NCI-H446 treated with DMSO at 0.1 percent for 48 hours (cell line): ENCODE measurements around the gene CTDP1.
"Not testable (repeated sequence)": the region's sequence is repeated elsewhere in the genome, so short reads cannot be mapped to it uniquely, and the experiment has no call there.

Experiments
- DNase-seq: peaks from one replicate; lab custom pipeline; 2025; lab: John Stamatoyannopoulos, UW

Gene CTDP1

DNA sequence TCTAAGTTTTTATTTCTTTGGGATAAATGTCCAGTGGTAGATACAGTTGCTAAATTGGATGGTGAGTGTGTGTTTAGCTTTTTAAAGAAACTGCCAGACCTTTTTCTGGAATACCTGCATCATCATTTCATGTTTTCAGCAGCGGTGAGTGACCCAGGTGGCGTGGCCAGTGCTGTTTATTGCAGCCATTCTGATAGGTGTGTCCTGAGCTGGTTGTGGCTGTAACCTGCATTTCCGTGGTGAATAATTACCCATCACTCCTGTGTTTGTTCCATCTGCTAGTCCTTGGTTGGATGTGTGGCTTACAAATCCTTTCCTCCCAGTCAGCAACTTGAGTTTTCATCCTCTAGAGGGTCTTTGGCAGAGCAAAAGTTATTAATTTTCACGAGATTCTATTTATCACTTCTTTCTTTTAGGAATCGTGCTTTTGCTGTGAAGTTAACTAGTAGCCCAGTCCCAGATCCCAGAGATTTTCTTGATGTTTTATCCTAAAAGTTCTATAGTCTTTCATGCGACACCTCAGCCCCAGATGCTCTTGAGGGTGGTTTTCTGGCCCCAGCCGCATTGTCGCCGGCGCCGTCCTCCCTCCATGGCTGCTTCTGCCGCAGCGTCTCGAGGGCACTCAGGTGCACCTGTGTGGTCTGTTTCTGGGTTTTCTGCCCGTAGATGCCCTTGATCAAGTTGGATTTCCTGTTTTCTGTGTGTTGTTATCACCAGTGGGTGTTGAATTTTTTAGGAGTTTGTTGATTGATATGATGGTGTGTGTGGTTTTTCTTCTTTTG is 44.9 kb downstream of the CTDP1 start:
- DNase-seq: no peak

DNA sequence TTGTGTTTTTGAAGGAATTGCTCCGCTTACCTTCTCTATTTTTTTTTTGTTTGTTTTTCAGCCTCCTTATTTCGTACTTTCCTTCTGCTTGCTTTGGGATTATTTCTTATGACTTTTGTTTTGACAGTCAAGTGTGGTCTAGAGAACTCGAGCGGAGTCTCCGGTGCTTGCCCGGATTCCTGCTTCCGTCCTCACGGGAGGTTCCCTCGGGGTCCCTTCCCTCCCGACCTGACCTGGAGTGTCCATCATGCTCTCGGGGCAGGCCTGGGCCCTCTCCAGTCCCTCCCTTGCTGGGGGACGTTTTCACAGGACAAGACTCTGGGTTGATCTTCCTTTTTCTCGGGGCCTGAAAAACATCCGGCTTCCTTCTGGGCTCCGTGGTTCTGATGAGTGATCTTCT is 45.9 kb downstream of the CTDP1 start:
- DNase-seq: no peak

- DNase-seq: no peak
Measured at GRCh38 chr18:79726721-79727120, 47.1 kb downstream of the CTDP1 start.

- no peak for DNase-seq
Measured at GRCh38 chr18:79727211-79727610, 47.6 kb downstream of the CTDP1 start.

DNA sequence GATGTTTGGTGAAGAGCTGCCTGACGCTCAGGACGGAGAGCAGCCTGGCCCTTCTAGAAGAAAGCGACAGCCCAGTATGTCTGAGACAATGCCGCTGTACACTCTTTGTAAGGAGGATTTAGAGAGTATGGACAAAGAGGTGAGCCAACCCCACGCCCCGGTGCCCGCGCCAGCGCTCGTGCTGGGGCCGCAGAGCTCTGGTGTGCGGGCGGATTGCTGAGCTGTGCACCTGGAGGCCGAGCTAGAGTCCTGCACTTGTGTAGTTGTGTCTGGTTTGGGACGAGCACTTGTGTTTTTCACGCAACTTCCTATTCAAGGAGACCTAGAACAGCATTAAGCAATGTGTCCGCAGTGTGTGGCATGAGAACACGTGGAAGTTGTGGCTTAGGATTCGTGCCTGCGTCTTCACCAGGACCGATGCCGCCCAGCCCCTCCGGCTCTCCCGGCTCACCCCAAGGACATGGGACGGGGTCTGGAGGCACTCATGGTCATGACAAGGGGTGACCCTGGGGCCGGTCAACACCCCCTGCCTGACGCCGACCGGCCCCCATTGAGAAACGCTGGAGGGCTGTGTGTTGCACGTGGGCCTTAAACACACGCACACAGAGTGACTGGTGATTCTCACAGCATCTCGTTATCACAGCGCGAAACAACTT is 49.5 kb downstream of the CTDP1 start:
- no peak for DNase-seq

DNA sequence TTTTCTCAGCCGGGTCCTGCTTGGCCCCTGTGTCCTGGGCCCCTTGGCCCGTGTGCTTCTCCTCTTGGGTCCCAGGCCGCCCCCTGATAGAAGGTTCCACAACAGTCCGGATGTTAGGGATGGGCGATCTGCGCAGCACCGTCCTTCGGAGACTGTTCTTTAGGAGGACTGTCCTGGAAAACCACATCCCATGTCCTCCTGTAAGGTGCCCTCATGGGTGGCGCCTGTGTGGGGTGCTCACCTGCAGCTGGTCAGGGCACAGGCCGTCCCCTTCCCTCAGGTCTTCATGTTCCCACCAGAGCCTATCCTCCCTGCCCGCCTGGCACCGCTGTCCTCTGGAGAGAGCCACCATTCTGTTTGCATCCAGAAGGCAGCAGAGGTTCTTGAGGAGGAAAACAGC is 50.0 kb downstream of the CTDP1 start:
- DNase-seq: no peak

- DNase-seq: no peak
Measured at GRCh38 chr18:79730804-79731203, 51.2 kb downstream of the CTDP1 start.

DNA sequence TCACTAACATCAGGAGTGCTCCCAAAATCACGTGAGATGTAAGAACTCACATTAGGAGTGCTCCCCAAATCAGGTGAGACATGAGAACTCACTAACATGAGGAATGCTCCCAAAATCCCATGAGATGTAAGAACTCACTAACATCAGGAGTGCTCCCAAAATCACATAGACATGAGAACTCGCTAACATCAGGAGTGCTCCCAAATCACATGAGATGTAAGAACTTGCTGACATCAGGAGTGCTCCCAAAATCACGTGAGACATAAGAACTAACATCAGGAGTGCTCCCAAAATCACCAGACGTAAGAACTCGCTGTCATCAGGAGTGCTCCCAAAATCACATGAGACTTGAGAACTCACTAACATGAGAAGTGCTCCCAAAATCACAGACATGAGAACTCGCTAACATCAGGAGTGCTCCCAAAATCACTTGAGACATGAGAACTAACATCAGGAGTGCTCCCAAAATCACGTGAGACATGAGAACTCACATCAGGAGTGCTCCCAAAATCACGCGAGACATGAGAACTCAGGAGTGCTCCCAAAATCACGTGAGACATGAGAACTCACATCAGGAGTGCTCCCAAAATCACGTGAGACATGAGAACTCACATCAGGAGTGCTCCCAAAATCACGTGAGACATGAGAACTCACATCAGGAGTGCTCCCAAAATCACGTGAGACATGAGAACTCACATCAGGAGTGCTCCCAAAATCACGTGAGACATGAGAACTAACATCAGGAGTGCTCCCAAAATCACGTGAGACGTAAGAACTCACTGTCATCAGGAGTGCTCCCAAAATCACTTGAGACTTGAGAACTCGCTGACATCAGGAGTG is 52.5 kb downstream of the CTDP1 start:
- not testable (repeated sequence) for DNase-seq

DNA sequence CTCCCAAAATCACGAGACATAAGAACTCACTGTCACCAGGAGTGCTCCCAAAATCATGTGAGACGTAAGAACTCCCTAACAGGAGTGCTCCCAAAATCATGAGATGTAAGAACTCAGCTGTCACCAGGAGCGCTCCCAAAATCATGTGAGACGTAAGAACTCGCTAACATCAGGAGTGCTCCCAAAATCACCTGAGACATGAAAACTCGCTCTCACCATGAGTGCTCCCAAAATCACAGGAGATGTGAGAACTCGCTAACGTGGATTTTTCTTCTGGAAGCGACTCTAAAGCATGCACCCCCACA is 53.1 kb downstream of the CTDP1 start:
- no peak for DNase-seq

GRCh38 chr18:79733135-79733701 is 53.6 kb downstream of the CTDP1 start:
- no peak for DNase-seq

DNA sequence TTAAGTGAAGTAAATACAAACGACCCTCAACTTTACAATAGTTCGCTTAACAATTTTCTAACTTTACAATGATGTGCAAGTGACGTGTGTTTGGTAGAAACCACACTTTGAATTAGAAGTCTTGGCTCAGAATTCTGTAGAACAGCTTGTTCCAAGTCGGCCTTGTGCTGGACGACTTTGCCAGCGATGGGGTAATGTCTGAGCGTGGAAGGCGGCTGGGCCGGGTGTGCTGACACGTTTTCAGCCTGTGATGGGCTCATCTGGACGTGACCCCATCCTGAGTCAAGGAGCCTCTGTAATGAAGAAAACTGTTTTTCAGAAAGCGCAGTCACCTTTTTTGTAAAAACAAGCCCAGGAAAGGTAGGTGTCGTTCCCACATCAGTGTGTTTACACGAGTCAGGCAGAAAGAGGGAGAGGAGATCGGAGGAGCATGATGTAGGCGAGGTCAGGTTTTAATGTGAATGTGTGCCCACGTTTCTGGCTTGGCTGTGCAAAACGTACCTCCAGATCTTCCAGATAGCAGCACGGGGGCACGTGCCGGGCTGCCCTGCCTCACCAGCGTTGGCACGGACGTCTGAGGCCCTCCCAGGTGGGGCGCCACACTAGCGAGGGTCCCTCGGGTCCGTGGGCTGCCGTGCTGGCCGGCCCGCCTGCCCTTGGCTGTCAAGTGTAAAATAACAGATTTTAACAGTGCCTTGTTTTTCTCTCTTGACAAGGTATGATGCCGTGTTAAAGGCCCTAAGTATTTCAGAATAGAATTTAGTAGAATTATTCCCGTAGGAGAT is 54.6 kb downstream of the CTDP1 start:
- no peak for DNase-seq

- no peak for DNase-seq
Measured at GRCh38 chr18:79735071-79735980, 55.7 kb downstream of the CTDP1 start.

- DNase-seq: no peak
Measured at GRCh38 chr18:79736230-79736629, 56.6 kb downstream of the CTDP1 start.

- no peak for DNase-seq
Measured at GRCh38 chr18:79736846-79737245, 57.2 kb downstream of the CTDP1 start.

- DNase-seq: no peak
Measured at GRCh38 chr18:79737426-79737825, 57.8 kb downstream of the CTDP1 start.

DNA sequence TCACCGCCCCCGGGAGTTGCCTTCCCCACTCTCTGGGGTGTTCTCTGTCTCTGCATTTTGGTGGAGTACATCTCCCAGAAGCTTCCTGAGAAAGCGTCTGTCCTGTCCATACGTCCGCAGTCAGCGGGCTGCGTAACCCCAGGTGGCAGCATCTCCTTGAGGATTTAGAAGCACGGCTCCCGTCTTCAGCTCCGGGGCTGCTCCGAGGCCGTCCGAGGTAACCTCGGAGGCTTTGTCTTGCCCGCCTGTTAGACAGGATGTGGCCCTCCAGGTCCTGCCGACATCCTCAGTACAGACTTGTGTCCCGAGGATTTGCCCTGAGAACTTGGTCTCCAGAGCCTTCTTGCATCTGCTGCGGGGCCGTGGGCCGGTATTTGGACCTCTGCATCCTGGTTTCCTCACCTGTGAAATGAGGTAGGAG is 58.4 kb downstream of the CTDP1 start:
- no peak for DNase-seq

DNA sequence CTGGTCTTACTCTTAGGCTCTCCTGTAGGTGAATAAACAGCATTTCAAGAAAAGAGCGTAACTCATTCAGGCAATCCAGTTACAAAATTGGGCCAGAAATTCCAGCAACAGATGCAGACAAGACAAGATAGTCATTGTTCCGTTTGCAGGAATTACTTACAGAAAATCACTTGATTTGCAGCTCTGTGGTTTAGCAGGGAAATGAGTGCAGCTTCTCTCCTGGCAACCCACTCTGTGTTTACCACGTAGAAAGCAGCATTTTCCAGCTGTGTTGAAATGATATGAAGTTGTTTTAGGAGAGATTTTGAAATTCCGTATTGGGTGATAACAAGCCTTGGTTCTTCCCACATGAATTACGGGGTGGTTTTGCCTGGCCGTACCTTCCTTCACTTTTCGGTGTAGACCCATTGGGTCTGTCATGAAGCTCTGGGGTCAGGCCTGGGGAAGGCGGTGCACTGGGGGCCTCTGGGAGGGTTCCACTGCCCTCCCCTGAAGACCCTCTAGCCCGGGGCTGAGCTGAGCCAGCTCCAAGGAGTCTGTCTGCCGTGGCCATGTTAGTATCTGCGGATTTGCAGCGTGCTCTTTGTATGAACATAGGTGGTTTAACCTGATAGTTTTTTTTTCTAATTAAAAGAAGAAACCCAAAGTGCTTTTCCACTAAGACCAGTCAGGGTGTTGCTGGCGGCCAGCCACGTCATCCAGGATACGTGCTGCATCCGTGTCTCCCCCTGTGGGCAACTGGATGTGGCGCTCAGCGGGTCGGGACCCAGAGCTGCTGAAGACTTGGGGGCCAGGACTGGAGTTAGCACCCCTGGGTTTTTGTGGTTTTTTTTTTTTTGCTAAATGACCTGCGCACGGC is 59.2 kb downstream of the CTDP1 start:
- no peak for DNase-seq

DNA sequence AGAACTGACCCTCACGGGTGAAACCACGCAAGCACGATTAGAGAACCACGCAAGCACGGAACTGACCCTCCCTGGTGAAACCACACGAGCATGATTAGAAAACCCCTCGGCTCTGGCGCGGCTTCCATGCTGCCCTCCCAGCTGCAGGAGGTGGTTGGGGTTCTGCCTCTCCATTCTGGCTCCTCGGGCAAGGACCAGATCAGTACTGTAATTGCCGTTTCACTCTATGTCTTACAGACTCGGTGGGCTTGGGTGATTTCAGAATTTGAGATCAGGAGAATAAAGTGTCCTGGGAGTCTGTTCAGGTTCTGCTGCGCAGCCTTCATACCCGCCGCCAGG is 59.8 kb downstream of the CTDP1 start:
- no peak for DNase-seq

GRCh38 chr18:79740047-79740446 is 60.4 kb downstream of the CTDP1 start:
- DNase-seq: not testable (repeated sequence)
